Psoas muscle (tissue), 8 donors: ENCODE measurements around the gene HEG1. TPM values are rescaled to one million over a fixed set of nuclear protein-coding genes. Genes with fewer than 3 reads are reported as not detected.

Source experiments
- ATAC-seq, 4 donors: fragments of 200-7000 bp; cut with Tn5 transposase; one replicate each; pipeline ENCODE4 v1.9.1; 2020; ENCODE audit warnings: moderate library complexity in 3 of 4, mild to moderate bottlenecking in 2 of 4
- DNase-seq, 2 donors: peaks; one replicate each; pipeline ENCODE4 v3.0.0-alpha.2; 2020
- H3K27ac ChIP-seq: fragments of 200-600 bp; one replicate; pipeline ENCODE4 v1.8.0; 2022
- H3K27me3 ChIP-seq, 3 donors: fragments of 200-600 bp in 1 of 3; one replicate each; pipeline versions ENCODE4 v1.6.1 to v1.8.0; 2013 to 2022; ENCODE audit warnings: low read length in 2 of 3, mild to moderate bottlenecking in 2 of 3, moderate library complexity in 1 of 3; ENCODE audit not compliant: insufficient read depth in 3 of 3
- H3K36me3 ChIP-seq, 2 donors: fragments of 200-600 bp in 1 of 2; one replicate each; pipeline versions ENCODE4 v1.6.1 to v1.8.0; 2013 to 2022; ENCODE audit warnings: low read depth in 1 of 2, mild to moderate bottlenecking in 1 of 2, moderate library complexity in 1 of 2; ENCODE audit not compliant: insufficient read depth in 1 of 2
- H3K4me1 ChIP-seq: fragments of 200-600 bp; one replicate; pipeline ENCODE4 v1.8.0; 2022
- H3K4me3 ChIP-seq: fragments of 200-600 bp; one replicate; pipeline ENCODE4 v1.8.0; 2022; ENCODE audit warnings: mild to moderate bottlenecking
- H3K9me3 ChIP-seq: fragments of 200-600 bp; one replicate; pipeline ENCODE4 v1.8.0; 2022
- WGBS, 3 donors: extraction: QIAGEN DNeasy Blood & Tissue Kit; methylation state at CpG; one replicate each; pipeline versions ENCODE4 v1.1.6 to v1.1.7; 2013; 5-methylcytosine and 5-hydroxymethylcytosine counted together
- intact Hi-C, 2 donors: fragments of 100-400 bp; cut with DNase I; formaldehyde crosslinking; loops; one replicate each; pipeline versions ENCODE4 v1.11.0 to v1.14.2; 2022
- polyA plus RNA-seq, 3 donors: library from polyadenylated mRNA; stranded (reverse); fragments of 200-250 nt; gene quantifications; one replicate each; pipeline ENCODE4 v1.2.3, GENCODE V29; 2013
- total RNA-seq, 4 donors: library from RNA; stranded (reverse); fragmentation: NEBNext Ultra II Directional in 2 of 4; extraction: Animal tissue kit (Norgen Biotek cat#: 25700) in 2 of 4; gene quantifications; one replicate each; pipeline versions ENCODE4 v1.2.1 to v1.2.4, GENCODE V29; 2021 to 2023
- TF ChIP-seq, protein P1 (sequence below): fragments of 200-600 bp; IDR thresholded peaks from one replicate; pipeline ENCODE4 v1.8.0; 2022; ENCODE audit warnings: antibody characterized with exemption
- donor health status: healthy with polysubstance abuse.
- donor health status: DM: no; HTN: no; CAD: no; lungs with moderate emphysema.
- donor health status: Bipolar disorder and iron deficiency.
- donor health status: healthy.
- donor health status: DM: yes; HTN: yes; CAD: no.
- donor health status: DM: no; HTN: no; CAD: no.
- donor health status: DM: no; HTN: no; CAD: no.
- donor health status: DM: yes; HTN: yes; CAD: no.

The HEG1 gene
- total and polyA plus RNA-seq, 7 donors = 3.2 to 38.7 (median 11.7) TPM

DNA sequence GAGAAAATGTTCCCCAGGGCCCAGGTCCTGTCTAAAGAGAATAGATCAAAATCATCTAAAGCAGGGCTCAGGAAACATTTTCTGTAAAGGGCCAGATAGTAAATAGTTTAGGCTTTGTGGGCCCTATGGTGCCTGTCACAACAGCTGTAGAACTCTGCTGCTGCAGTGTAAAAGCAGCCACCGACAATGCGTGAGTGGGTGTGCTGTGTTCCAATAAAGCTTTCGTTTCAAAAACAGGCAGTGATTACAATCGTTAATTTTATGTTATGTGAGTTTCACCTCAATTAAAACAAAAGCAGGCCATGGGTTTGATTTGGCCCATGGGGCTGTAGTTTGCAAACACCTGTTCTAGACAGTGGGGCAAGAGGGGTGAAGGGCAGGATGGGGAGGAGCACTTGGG is 12.5 kb upstream of the HEG1 start:
- no peak overlapping the region for H3K4me3 ChIP-seq
- no peaks in the 10 kb centered on the region for H3K9me3 ChIP-seq
- intact Hi-C loops = no loop called here
- TF ChIP-seq, protein P1, sequence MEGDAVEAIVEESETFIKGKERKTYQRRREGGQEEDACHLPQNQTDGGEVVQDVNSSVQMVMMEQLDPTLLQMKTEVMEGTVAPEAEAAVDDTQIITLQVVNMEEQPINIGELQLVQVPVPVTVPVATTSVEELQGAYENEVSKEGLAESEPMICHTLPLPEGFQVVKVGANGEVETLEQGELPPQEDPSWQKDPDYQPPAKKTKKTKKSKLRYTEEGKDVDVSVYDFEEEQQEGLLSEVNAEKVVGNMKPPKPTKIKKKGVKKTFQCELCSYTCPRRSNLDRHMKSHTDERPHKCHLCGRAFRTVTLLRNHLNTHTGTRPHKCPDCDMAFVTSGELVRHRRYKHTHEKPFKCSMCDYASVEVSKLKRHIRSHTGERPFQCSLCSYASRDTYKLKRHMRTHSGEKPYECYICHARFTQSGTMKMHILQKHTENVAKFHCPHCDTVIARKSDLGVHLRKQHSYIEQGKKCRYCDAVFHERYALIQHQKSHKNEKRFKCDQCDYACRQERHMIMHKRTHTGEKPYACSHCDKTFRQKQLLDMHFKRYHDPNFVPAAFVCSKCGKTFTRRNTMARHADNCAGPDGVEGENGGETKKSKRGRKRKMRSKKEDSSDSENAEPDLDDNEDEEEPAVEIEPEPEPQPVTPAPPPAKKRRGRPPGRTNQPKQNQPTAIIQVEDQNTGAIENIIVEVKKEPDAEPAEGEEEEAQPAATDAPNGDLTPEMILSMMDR = no peak
- DNase-seq (no peak), ATAC-seq (no peak)
- H3K27ac ChIP-seq = no peak overlapping the region
- no peaks in the 10 kb centered on the region for H3K27me3 ChIP-seq
- 85 to 89% (median 87%) methylated on average over 4 of the region's 4 CpGs for WGBS, 3 donors
- no peaks in the 10 kb centered on the region for H3K36me3 ChIP-seq
- H3K4me1 ChIP-seq = peaks cover 5% of the 10 kb centered on the region

DNA sequence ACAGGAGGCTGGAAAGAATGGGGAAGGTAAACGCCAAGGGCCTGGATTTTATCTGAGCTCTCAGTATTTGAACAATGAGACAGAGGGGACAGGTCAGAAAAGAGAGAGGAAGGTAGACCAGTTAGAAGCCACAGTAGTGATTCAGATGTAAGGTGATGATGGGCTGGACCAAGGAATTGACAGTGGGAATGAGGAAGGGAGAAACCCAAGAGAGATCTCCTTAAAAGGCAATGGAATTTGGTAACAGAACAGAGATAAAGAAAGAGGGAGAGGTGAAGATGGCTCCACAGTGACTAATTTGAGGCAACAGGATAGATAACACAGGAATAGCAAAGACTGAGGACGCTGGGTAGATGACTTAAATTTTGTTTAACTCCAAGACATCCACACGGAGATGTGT is 11.4 kb upstream of the HEG1 start:
- Histone ChIP-seq H3K27me3 (no peaks in the 10 kb centered on the region), H3K36me3 (no peaks in the 10 kb centered on the region), H3K4me1 (peaks cover 15% of the 10 kb centered on the region), H3K27ac (no peak overlapping the region), H3K9me3 (no peaks in the 10 kb centered on the region), H3K4me3 (no peak overlapping the region)
- intact Hi-C loops = no loop called here
- WGBS, 3 donors = 87 to 93% (median 89%) methylated on average over 3 of the region's 3 CpGs
- TF ChIP-seq, protein P1 = no peak
- DNase-seq = no peak
- no peak for ATAC-seq

DNA sequence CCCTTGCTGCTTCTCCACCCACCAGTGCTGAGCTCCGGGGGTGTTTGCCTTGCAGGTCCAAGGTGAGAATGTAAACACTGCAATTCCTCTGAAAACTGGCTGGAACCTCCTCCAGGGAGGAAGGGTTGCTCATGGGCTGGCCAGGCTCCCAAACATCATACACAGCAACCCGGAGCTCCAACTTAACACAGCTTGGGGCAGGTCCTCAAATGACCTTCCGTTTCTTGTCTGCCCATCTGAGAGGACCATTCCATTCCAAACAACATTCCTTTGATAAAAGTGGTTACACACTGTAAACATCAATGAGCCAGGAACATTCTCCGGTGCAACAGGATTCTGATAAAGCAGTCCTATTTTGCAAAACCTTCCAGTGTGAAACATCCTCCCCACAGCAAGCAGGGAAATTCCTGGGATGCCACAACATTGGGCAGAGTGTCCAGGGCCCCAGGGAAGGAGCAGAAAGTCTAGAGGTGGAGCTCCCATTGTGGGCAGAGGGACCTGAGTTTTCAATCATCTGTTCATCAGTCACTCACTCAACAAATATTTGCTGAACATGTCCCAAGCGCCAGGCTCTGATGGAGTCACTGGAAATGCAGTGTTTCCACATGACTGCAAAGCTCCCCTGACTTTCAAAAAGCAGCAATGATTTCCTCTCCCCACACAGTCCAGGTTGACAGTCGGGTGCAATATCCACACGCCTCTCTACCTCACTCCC is 7.3 kb upstream of the HEG1 start:
- 39 to 40% (median 39%) methylated on average over 7 of the region's 7 CpGs for WGBS, 3 donors
- DNase-seq (no peak), ATAC-seq (peak in 1 of 4 donors; percentile 33)
- Histone ChIP-seq H3K27me3 (no peaks in the 10 kb centered on the region), H3K9me3 (no peaks in the 10 kb centered on the region), H3K36me3 (no peaks in the 10 kb centered on the region), H3K4me1 (peaks cover 33% of the 10 kb centered on the region), H3K27ac (no peak overlapping the region), H3K4me3 (no peak overlapping the region)
- intact Hi-C loops = no loop called here
- TF ChIP-seq, protein P1 = no peak

DNA sequence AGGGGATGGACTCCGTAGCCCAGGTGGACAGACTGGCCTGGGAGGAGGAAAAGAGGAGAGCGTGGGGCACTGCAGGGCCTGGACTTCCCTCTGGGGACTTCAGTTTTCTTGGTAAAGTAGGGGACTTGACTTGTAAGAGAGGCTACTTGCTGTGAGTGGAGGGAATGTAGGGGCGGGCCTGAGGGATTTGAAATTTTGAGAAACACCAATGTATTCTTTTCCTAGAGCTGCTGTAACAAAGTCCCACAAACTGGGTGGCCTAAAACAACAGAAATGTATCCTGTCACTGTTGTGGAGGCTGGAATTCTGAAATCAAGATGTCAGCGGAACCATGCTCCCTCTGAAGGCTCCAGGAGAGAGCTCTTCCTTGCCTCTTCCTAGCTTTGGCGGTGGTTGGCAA is 5.8 kb upstream of the HEG1 start:
- 65 to 73% (median 68%) methylated on average over 5 of the region's 5 CpGs for WGBS, 3 donors
- TF ChIP-seq, protein P1 = no peak
- Histone ChIP-seq H3K9me3 (no peaks in the 10 kb centered on the region), H3K4me1 (peaks cover 43% of the 10 kb centered on the region), H3K27me3 (no peaks in the 10 kb centered on the region), H3K27ac (peak overlapping the region; percentile 78), H3K36me3 (no peaks in the 10 kb centered on the region), H3K4me3 (peak overlapping the region; percentile 7)
- ATAC-seq (peak in 3 of 4 donors; percentile 14 to 30 (median 15)), DNase-seq (no peak)
- intact Hi-C loops = no loop called here

DNA sequence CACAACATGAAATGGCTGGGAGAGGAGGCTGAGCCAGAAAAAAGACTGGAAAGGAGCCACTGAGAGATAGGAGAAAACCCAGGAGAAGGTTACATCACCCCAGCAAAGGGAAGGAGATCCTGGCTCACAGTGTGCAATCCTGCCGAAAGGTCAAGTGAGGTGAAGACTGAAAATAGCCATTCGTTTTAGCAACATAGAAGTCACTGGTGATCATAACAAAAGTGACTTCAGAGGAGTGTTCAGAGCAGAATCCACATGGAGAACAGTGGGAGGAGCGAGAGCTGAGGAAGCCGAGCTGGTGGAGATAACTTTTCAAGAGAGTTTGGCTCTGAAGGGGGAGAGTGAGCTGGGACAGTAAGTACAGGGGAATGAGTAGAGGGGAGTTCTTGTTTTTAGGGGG is 5.4 kb upstream of the HEG1 start:
- intact Hi-C loops = no loop called here
- DNase-seq = peak; percentile 42 to 64

More for the DNA sequence above, 5.4 kb upstream of the HEG1 start:
- Histone ChIP-seq H3K4me1 (peaks cover 47% of the 10 kb centered on the region), H3K36me3 (no peaks in the 10 kb centered on the region), H3K4me3 (peak overlapping the region; percentile 7), H3K9me3 (no peaks in the 10 kb centered on the region), H3K27me3 (no peaks in the 10 kb centered on the region), H3K27ac (peak overlapping the region; percentile 78)
- TF ChIP-seq, protein P1 = no peak
- 6 to 10% (median 8%) methylated on average over 4 of the region's 4 CpGs for WGBS, 3 donors
- peak; percentile 85 to 93 (median 89) for ATAC-seq
